GM12891 (cell line): ENCODE measurements around the gene PCED1B.
"Not testable (repeated sequence)": the region's sequence is repeated elsewhere in the genome, so short reads cannot be mapped to it uniquely, and the experiment has no call there.

Experiments used
- DNase-seq: peaks from one replicate; pipeline ENCODE4 v3.0.0; 2011; ENCODE audit warnings: low spot score; ENCODE audit not compliant: insufficient read length
- FAIRE-seq: peaks from 2 replicates; lab custom pipeline; 2011; peaks lifted over from hg19 to GRCh38; lab: Jason Lieb, UNC
- PAX5 ChIP-seq: IDR thresholded peaks from 2 replicates; pipeline ENCODE4 v1.6.1; 2011; ENCODE audit warnings: low read length, moderate library complexity, mild to moderate bottlenecking; ENCODE audit not compliant: insufficient read depth, severe bottlenecking
- POLR2A ChIP-seq: IDR thresholded peaks from 2 replicates; pipeline ENCODE4 v1.6.1; 2011; ENCODE audit warnings: low read depth, low read length, control low read depth
- POLR2AphosphoS5 ChIP-seq: IDR thresholded peaks from 2 replicates; pipeline ENCODE4 v1.6.1; 2011; ENCODE audit warnings: low read depth, low read length, control low read depth
- POU2F2 ChIP-seq: IDR thresholded peaks from 2 replicates; pipeline ENCODE4 v1.6.1; 2011; ENCODE audit warnings: low read depth, mild to moderate bottlenecking, control low read depth, low read length, moderate library complexity
- SPI1 ChIP-seq: IDR thresholded peaks from 2 replicates; pipeline ENCODE4 v1.6.1; 2011; ENCODE audit warnings: low read depth, low read length, control low read depth
- TAF1 ChIP-seq: IDR thresholded peaks from 2 replicates; pipeline ENCODE4 v1.6.1; 2011; ENCODE audit warnings: low read depth, low read length, control low read depth

The PCED1B gene

DNA sequence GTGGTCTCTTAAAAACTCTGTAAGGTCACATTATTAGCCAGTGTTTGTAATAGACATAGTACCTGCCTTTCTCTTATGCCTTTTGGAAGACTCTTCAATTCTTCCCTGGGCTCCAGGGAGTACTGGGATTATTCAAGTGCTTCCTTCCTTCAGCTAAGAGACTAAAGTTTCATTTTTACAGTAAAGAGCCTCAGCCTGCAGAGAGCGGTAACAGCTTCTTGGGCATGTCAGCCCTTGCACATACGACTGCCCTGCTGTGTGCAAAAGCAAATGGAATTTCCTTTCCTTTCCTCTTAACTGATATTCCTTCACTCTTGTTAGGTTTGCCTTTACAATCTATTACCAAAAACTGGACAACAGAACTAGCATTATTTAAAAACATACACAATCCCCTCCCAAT is 33.3 kb downstream of the PCED1B start:
- TF ChIP-seq SPI1, result no peak
- no peak for TF ChIP-seq TAF1
- TF ChIP-seq PAX5, result no peak
- no peak for TF ChIP-seq POLR2AphosphoS5
- TF ChIP-seq POLR2A, result no peak
- TF ChIP-seq POU2F2, result no peak
- FAIRE-seq, result no peak
- DNase-seq, result no peak

DNA sequence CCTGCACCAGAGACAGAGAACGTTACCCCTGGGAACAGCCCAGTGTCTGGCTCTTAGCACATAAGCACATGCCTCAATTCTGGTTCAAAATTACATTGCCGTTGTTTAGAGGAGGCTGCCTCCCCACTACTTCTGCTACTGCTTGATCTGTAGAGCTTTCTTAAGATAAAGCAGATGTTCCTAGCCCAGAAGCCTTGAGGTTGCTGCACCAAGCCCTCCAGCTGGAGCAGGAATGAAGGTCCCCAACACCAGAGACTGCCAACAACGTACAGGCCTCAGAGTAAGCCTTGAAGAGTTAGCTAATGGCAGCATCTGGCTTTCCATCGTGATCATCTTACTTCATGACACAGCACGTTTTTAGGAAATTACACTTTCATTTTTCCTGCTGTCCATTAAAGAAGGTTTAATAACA is 35.1 kb downstream of the PCED1B start:
- DNase-seq (no peak), FAIRE-seq (no peak)
- TF ChIP-seq SPI1 (no peak), POU2F2 (no peak), TAF1 (no peak), POLR2AphosphoS5 (no peak), PAX5 (no peak), POLR2A (no peak)

DNA sequence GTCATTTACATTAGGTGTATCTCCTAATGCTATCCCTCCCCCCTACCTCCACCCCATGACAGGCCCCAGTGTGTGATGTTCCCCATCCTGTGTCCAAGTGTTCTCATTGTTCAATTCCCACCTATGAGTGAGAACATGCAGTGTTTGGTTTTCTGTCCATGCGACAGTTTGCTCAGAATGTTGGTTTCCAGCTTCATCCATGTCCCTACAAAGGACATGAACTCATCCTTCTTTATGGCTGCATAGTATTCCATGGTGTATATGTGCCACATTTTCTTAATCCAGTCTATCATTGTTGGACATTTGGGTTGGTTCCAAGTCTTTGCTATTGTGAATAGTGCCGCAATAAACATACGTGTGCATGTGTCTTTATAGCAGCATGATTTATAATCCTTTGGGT is 37.9 kb downstream of the PCED1B start:
- not testable (repeated sequence) for FAIRE-seq, DNase-seq

- no peak for TF ChIP-seq POLR2AphosphoS5
- TF ChIP-seq POU2F2, result no peak
- TF ChIP-seq POLR2A, result no peak
- no peak for TF ChIP-seq PAX5
- no peak for TF ChIP-seq TAF1
- TF ChIP-seq SPI1, result no peak
- no peak for DNase-seq
- no peak for FAIRE-seq
Measured at GRCh38 chr12:47120736-47121135, 41.3 kb downstream of the PCED1B start.

DNA sequence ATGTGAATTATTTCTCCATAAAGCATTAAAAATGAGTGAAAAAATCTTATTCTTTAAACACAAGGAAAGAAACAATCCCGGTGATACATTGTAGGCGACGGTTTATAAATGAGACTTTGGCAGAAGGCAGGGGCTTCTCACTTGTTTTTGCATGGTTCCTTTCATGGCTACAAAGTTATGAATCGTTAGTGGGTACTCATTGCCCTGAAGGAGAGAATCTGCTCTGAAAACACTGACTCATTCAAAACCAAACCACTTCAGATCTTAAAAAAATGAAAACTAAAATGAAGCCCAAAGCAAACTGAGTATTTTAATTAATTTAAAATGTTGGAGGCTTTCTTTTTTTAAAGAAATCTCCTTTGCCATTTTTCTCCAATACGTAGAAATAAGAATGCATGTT is 41.7 kb downstream of the PCED1B start:
- no peak for FAIRE-seq
- TF ChIP-seq SPI1 (no peak), POLR2AphosphoS5 (no peak), PAX5 (no peak), TAF1 (no peak), POU2F2 (no peak), POLR2A (no peak)
- DNase-seq, result no peak

DNA sequence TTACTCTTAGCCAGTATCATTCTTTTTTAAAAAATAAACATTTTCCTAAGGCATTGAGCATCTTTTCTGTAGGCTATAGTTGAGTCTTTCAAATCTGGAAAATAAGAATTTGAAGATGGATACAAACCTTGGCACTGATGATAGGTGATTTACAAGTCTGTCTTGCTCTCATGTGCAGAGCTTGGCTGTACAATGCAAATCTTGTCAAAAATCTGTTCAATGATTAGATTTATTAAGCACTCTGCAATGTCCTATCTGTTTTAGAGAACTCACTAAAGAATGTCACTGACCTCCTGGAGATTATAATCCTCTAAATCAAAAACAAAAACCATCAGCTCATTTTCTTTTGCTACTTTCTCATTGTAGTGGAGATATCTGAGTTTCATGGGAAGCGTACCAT is 43.2 kb downstream of the PCED1B start:
- TF ChIP-seq SPI1 (no peak), TAF1 (no peak), POLR2AphosphoS5 (no peak), POLR2A (no peak)
- FAIRE-seq (no peak), DNase-seq (no peak)

DNA sequence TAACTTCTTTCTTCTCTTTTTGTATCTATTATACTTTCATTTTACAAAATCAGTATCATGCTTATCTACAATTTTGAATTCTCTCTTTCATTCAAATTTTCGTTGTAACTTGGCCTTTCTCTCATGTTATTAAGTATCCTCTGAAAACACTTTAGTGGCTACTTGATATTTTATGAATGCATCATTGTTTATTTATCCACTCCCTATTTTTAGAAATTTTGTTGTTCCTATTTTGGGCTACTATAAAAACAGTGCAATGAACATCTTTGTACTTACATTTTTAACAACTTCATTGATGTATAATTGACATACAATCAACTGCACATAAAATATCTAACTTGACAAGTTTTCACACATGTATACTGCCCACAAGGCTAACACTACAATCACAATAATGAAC is 44.3 kb downstream of the PCED1B start:
- FAIRE-seq (no peak), DNase-seq (no peak)
- TF ChIP-seq SPI1 (no peak), POLR2AphosphoS5 (no peak), PAX5 (no peak), TAF1 (no peak), POLR2A (no peak), POU2F2 (no peak)

DNA sequence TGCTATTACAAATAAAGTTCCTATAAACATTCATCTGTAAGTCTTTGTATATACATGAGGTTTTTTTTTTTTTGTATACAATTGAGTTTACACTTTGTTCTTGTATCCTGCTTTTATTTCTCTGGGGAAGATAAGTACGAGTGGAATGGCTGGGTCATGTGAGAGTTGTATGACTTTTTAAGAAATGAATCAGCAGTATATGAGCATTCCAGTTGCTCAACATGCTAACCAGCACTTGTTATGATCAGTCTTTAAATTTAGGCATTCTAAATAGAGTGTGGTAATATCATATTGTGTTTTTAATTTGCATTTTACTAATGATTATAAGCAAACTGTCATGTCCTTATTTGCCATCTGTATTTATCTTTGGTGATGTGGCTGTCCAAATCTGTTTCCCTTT is 45.0 kb downstream of the PCED1B start:
- TF ChIP-seq TAF1 (no peak), SPI1 (no peak), POLR2AphosphoS5 (no peak), POU2F2 (no peak), PAX5 (no peak), POLR2A (no peak)
- FAIRE-seq (no peak), DNase-seq (no peak)

- TF ChIP-seq TAF1 (no peak), PAX5 (no peak), POLR2AphosphoS5 (no peak), POU2F2 (no peak), POLR2A (no peak), SPI1 (no peak)
- FAIRE-seq, result no peak
- DNase-seq, result no peak
Measured at GRCh38 chr12:47126246-47126645, 46.8 kb downstream of the PCED1B start.

GRCh38 chr12:47131011-47131410 is 51.6 kb downstream of the PCED1B start:
- FAIRE-seq, result no peak
- no peak for DNase-seq
- TF ChIP-seq POLR2A, result no peak

- TF ChIP-seq SPI1 (no peak), POLR2A (no peak), PAX5 (no peak), POU2F2 (no peak), POLR2AphosphoS5 (no peak), TAF1 (no peak)
- DNase-seq (no peak), FAIRE-seq (no peak)
Measured at GRCh38 chr12:47134005-47134404, 54.6 kb downstream of the PCED1B start.
